ENCODE results near the gene IGF2R.
"Not testable (repeated sequence)": the region's sequence is repeated elsewhere in the genome, so short reads cannot be mapped to it uniquely, and the experiment has no call there.

Gene IGF2R

GRCh38 chr6:160081398-160081797 is 112.5 kb downstream of the IGF2R start:
- peak; percentile 5 for DNase-seq

- no peak for DNase-seq
Measured at GRCh38 chr6:160082627-160083026, 113.7 kb downstream of the IGF2R start.

GRCh38 chr6:160084198-160084776 is 115.4 kb downstream of the IGF2R start:
- no peak for DNase-seq

- DNase-seq = no peak
Measured at GRCh38 chr6:160085226-160085625, 116.3 kb downstream of the IGF2R start.

GRCh38 chr6:160085713-160086505 is 117.0 kb downstream of the IGF2R start:
- no peak for DNase-seq

GRCh38 chr6:160086754-160087153 is 117.9 kb downstream of the IGF2R start:
- no peak for DNase-seq

- DNase-seq = peak; percentile 88
Measured at GRCh38 chr6:160088069-160088783, 119.3 kb downstream of the IGF2R start.

- no peak for DNase-seq
Measured at GRCh38 chr6:160088784-160089533, 120.1 kb downstream of the IGF2R start.

GRCh38 chr6:160089534-160089897 is 120.6 kb downstream of the IGF2R start:
- DNase-seq = no peak

GRCh38 chr6:160090442-160091239 is 121.8 kb downstream of the IGF2R start:
- not testable (repeated sequence) for DNase-seq

GRCh38 chr6:160092176-160092575 is 123.3 kb downstream of the IGF2R start:
- not testable (repeated sequence) for DNase-seq

GRCh38 chr6:160092602-160093001 is 123.7 kb downstream of the IGF2R start:
- no peak for DNase-seq

- no peak for DNase-seq
Measured at GRCh38 chr6:160093061-160093460, 124.2 kb downstream of the IGF2R start.

GRCh38 chr6:160093946-160094345 is 125.1 kb downstream of the IGF2R start:
- no peak for DNase-seq

GRCh38 chr6:160095146-160095845 is 126.4 kb downstream of the IGF2R start:
- DNase-seq = no peak

GRCh38 chr6:160101277-160102205 is 132.7 kb downstream of the IGF2R start:
- no peak for DNase-seq

- DNase-seq = no peak
Measured at GRCh38 chr6:160102399-160102798, 133.5 kb downstream of the IGF2R start.

- DNase-seq = peak; percentile 19
Measured at GRCh38 chr6:160102956-160103824, 134.3 kb downstream of the IGF2R start.

- DNase-seq = no peak
Measured at GRCh38 chr6:160103825-160104100, 134.9 kb downstream of the IGF2R start.

Measured in fibroblast of skin of right quadriceps (primary cell).